Neural crest cell (in vitro differentiated cells): ENCODE data around the gene FMNL1. TPM values are rescaled to one million over a fixed set of nuclear protein-coding genes. Genes with fewer than 3 reads are reported as not detected.

ENCODE experiments used
- DNase-seq: peaks from one replicate; pipeline ENCODE4 v3.0.0; 2021; ENCODE audit warnings: low read depth, mixed read lengths, low spot score
- H3K27ac Mint-ChIP-seq: one replicate; pipeline ENCODE4 v1.8.0; 2021; ENCODE audit warnings: mild to moderate bottlenecking, mixed read lengths; ENCODE audit not compliant: unreplicated experiment
- H3K27me3 Mint-ChIP-seq: 2 replicates; pipeline ENCODE4 v1.8.0; 2021; ENCODE audit warnings: low read depth, mild to moderate bottlenecking, mixed read lengths
- H3K36me3 Mint-ChIP-seq: 2 replicates; pipeline ENCODE4 v1.8.0; 2021; ENCODE audit warnings: low read depth, mild to moderate bottlenecking, mixed read lengths
- H3K4me1 Mint-ChIP-seq: 2 replicates; pipeline ENCODE4 v1.8.0; 2021; ENCODE audit warnings: mixed read lengths
- H3K4me3 Mint-ChIP-seq: one replicate; pipeline ENCODE4 v1.8.0; 2021; ENCODE audit warnings: mild to moderate bottlenecking, mixed read lengths
- H3K9me3 Mint-ChIP-seq: 2 replicates; pipeline ENCODE4 v1.8.0; 2021; ENCODE audit warnings: mixed read lengths
- total RNA-seq: library from RNA; stranded (reverse); gene quantifications from 2 replicates; pipeline ENCODE4 v1.2.1, GENCODE V29; 2021
- TF ChIP-seq, protein P1 (sequence below): fragments of 200-600 bp; sonication (generic); conservative IDR thresholded peaks from 2 replicates; pipeline ENCODE4 v1.5.0; 2021; ENCODE audit warnings: antibody characterized with exemption, mild to moderate bottlenecking

Gene FMNL1
- total RNA-seq, 1 donor from 2014 or later = 1.2 TPM

DNA sequence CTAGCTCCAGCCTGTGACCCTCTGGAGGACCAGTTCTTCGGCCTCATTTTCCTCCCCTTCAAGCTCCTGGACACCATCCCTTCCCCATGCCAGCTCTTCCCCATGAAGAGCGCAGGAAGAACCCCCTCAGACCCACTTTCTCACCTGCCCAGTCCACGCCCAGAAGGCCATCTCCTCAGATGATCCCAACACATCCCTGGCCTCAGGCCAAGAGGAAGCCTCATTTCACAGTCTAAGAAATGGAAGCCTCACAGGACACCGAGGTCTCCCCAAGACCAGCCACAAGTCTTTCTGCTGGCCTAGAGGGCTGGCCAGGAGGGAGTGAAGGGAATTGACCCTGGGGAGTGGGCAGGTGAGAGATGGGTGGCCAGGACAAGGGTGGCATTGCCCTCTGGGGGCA is 32.2 kb downstream of the FMNL1 start:
- TF ChIP-seq, protein P1, sequence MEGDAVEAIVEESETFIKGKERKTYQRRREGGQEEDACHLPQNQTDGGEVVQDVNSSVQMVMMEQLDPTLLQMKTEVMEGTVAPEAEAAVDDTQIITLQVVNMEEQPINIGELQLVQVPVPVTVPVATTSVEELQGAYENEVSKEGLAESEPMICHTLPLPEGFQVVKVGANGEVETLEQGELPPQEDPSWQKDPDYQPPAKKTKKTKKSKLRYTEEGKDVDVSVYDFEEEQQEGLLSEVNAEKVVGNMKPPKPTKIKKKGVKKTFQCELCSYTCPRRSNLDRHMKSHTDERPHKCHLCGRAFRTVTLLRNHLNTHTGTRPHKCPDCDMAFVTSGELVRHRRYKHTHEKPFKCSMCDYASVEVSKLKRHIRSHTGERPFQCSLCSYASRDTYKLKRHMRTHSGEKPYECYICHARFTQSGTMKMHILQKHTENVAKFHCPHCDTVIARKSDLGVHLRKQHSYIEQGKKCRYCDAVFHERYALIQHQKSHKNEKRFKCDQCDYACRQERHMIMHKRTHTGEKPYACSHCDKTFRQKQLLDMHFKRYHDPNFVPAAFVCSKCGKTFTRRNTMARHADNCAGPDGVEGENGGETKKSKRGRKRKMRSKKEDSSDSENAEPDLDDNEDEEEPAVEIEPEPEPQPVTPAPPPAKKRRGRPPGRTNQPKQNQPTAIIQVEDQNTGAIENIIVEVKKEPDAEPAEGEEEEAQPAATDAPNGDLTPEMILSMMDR = no peak
- no peaks in the 10 kb centered on the region for H3K36me3 Mint-ChIP-seq
- H3K9me3 Mint-ChIP-seq = no peaks in the 10 kb centered on the region
- peak overlapping the region; percentile 67 for H3K27ac Mint-ChIP-seq
- peaks cover 6% of the 10 kb centered on the region for H3K27me3 Mint-ChIP-seq
- no peak overlapping the region for H3K4me3 Mint-ChIP-seq
- no peak for DNase-seq
- H3K4me1 Mint-ChIP-seq = peaks cover 10% of the 10 kb centered on the region

DNA sequence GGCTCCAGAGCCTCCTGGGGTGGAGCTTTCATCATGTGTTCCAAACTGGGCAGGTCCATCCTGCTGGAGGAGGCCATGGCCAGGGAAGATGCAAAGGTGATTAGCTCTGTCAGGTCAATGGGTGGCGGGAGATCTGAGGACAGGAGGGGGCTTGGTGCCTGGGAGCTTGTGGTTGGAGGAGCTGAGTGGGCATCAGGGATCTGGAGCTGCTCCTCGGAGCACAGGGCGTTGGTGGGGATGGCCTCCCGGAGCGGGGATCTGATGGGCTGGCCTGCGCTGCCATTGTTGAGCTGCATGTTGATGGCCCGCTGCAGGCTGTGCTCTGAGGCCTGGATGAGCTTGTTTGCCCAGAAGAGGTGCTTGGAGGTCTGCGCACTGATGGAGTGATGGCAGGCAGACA is 33.7 kb downstream of the FMNL1 start:
- peaks cover 6% of the 10 kb centered on the region for H3K27me3 Mint-ChIP-seq
- TF ChIP-seq, protein P1 = no peak
- H3K27ac Mint-ChIP-seq = no peak overlapping the region
- no peaks in the 10 kb centered on the region for H3K9me3 Mint-ChIP-seq
- H3K36me3 Mint-ChIP-seq = no peaks in the 10 kb centered on the region
- no peak overlapping the region for H3K4me3 Mint-ChIP-seq
- DNase-seq = no peak
- H3K4me1 Mint-ChIP-seq = peaks cover 10% of the 10 kb centered on the region

DNA sequence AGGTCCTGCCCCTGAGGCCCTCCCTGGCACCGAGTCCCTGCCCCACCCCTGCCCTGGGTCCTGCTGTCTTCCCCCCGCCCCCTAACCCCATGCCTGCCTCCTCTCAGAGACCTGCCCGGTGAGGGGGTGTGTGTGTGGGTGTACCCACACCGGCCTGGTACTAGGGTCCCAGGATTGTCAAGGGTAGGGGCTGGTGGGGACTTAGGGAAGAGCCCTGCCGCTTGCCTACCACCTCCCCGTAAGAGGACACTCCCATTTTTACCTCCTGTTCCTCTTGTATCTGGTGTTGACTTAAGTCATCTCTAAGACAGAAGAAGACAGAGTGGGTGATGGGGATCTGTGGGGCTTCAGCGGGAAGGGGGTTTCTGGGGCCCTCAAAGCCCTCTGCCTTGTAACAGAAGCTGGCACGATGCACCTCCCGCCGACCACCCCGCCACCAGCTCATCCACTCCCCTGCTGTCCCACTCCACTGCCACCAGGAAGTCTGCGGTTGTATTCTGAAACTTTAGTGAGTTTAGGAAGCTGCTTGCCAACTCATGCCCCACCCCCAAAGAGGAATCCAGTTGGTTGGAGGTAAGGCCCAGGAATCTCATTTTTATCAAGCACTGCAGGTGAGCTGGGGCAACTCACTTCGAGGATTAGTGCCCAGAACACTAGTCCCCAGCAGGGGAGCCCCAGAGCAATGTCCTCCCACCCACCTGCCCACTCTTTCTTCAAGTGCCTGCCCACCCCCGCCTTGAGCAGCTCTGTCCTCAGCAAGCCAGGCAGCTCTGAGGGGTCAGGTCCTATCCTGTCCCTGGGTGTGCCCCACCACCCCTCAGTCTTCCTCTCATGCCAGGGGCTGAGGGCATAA is 34.7 kb downstream of the FMNL1 start:
- no peak for DNase-seq
- H3K4me3 Mint-ChIP-seq = no peak overlapping the region
- H3K27ac Mint-ChIP-seq = no peak overlapping the region
- H3K27me3 Mint-ChIP-seq = peaks cover 14% of the 10 kb centered on the region
- TF ChIP-seq, protein P1 = peak; percentile 31
- H3K36me3 Mint-ChIP-seq = no peaks in the 10 kb centered on the region
- H3K9me3 Mint-ChIP-seq = no peaks in the 10 kb centered on the region
- peaks cover 10% of the 10 kb centered on the region for H3K4me1 Mint-ChIP-seq

DNA sequence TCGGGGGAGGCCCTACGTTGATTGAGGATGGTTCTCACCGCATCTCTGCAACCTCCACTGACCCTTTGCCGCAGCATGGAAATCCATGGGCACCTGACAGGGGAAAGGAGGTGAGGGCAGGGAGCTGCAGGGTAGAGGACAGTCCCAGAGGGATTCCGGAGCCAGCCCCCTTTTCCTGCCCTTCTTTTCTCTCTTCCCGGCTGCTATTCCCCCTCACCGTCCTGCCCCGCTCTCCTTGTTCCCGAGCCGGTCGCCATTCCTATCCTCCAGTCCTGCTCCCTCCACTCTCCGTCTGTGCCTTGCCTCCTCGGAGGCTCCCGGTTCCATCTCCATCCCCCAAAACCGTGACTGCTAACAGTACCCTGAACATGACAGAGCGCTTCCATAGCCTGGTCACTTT is 35.4 kb downstream of the FMNL1 start:
- TF ChIP-seq, protein P1 = no peak
- Mint-ChIP-seq H3K27ac (no peak overlapping the region), H3K4me3 (no peak overlapping the region), H3K4me1 (peaks cover 10% of the 10 kb centered on the region), H3K27me3 (peaks cover 16% of the 10 kb centered on the region), H3K9me3 (no peaks in the 10 kb centered on the region), H3K36me3 (no peaks in the 10 kb centered on the region)
- no peak for DNase-seq

DNA sequence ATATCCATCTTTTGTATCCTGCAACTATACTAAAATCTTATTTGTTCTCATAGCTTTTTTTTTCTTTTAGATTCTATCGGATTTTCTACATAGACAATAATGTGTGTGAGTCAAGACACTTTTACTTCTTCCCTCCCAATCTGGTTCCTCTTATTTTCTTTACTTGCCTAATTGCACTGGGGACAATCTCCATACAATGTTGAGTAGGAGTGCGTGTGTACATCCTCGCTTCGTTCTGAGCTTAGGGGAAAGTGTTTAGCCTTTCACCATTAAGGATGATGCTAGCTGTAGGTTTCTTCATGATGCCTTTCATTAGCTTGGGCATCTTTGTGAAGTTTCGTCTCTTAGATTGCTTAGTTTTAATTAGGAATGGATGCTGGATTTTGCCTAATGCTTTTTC is 37.3 kb downstream of the FMNL1 start:
- no peaks in the 10 kb centered on the region for H3K36me3 Mint-ChIP-seq
- no peak for DNase-seq
- H3K27ac Mint-ChIP-seq = no peak overlapping the region
- H3K4me3 Mint-ChIP-seq = no peak overlapping the region
- TF ChIP-seq, protein P1 = no peak
- H3K9me3 Mint-ChIP-seq = no peaks in the 10 kb centered on the region
- peaks cover 18% of the 10 kb centered on the region for H3K27me3 Mint-ChIP-seq
- peaks cover 14% of the 10 kb centered on the region for H3K4me1 Mint-ChIP-seq
